ENCODE results near the gene CYSLTR2.

The CYSLTR2 gene, protein sequence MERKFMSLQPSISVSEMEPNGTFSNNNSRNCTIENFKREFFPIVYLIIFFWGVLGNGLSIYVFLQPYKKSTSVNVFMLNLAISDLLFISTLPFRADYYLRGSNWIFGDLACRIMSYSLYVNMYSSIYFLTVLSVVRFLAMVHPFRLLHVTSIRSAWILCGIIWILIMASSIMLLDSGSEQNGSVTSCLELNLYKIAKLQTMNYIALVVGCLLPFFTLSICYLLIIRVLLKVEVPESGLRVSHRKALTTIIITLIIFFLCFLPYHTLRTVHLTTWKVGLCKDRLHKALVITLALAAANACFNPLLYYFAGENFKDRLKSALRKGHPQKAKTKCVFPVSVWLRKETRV

DNA sequence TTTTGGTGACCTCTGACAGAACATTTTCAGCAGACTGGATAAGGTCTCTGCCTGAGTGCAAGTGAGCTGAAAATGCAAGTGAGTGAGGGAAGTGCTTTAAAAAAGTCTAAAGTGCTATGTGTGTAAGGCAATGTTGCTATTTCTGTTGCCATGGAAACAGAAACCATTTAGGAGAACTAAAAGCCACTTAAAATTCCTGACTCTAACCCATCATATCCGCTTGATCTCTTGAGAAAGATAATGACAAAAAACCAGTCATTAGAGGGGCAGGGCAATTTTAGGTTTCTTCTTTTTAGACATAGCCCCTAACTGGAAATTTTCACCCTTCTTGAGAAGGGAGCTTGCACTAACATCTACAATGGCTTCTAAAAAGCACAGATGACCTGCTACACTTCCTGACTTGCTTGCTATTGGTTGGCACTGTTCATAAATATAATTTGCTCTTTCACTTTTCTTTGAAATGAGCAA, at the start of gene CYSLTR2:
TSS of gene CYSLTR2 (plus strand) at position 458 of the 468 bp plus-strand sequence. CDS start 52,889 bp downstream, outside the sequence.
- TF ChIP-seq, protein P1, sequence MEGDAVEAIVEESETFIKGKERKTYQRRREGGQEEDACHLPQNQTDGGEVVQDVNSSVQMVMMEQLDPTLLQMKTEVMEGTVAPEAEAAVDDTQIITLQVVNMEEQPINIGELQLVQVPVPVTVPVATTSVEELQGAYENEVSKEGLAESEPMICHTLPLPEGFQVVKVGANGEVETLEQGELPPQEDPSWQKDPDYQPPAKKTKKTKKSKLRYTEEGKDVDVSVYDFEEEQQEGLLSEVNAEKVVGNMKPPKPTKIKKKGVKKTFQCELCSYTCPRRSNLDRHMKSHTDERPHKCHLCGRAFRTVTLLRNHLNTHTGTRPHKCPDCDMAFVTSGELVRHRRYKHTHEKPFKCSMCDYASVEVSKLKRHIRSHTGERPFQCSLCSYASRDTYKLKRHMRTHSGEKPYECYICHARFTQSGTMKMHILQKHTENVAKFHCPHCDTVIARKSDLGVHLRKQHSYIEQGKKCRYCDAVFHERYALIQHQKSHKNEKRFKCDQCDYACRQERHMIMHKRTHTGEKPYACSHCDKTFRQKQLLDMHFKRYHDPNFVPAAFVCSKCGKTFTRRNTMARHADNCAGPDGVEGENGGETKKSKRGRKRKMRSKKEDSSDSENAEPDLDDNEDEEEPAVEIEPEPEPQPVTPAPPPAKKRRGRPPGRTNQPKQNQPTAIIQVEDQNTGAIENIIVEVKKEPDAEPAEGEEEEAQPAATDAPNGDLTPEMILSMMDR (IDR thresholded peaks at IDR 0.05; ENCODE audit: control extremely low read depth, extremely low read depth, low read depth, missing control alignments), result no peak
- ChIA-PET POLR2A (no interaction called here), CTCF (no interaction called here)
- no peak for DNase-seq (ENCODE audit: extremely low spot score)

DNA sequence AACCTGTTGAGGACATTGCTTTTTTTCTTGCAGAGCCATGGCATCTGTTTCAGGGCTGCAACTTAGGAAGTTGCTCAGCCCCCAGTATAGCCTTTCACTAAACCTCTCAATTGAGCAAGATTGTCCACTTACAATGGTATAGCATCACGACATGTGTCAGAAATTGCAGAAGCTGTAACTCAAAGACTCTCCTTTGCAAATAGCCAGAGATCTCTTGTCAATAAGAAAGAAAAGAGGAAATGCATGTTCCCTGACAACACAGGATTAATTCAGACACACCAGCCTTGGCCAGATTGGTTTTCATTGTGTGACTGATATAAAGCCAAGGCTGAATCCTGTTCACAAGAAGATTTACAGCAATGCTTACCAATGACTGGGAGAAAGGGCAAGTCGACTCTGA, 38.7 kb upstream of the CYSLTR2 start:
- no peak for DNase-seq (ENCODE audit: extremely low spot score)
- ChIA-PET CTCF (interaction anchor here (1.1 kb wide), 1 partner anchor 16 kb away, joined by 4 read pairs; no protein-coding TSS in a partner anchor), POLR2A (no interaction called here)
- TF ChIP-seq, protein P1 (IDR thresholded peaks at IDR 0.05; ENCODE audit: control extremely low read depth, extremely low read depth, low read depth, missing control alignments), result no peak

DNA sequence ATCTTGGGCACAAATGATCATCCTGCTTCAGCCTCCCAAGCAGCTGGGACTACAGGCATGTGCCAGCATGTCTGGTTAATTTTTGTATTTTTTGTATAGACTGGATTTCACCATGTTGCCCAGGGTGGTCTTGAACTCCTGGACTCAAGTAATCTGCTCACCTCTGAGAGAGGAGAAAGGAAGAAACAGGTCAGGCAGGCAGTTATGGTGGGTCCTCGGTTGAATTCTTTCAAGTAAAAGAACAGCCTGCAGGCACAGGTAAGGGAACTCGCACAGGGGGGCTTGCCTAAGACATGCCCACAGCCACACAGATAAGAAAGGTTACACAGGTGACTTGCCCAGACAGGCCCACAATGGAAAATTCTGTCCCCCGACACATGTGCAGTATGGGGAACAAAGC, 34.8 kb upstream of the CYSLTR2 start:
- TF ChIP-seq, protein P1 (IDR thresholded peaks at IDR 0.05; ENCODE audit: control extremely low read depth, extremely low read depth, low read depth, missing control alignments), result no peak
- CTCF ChIA-PET, result interaction anchor here (1.3 kb wide), 1 partner anchor 26 kb away, joined by 3 read pairs; no protein-coding TSS in a partner anchor

DNA sequence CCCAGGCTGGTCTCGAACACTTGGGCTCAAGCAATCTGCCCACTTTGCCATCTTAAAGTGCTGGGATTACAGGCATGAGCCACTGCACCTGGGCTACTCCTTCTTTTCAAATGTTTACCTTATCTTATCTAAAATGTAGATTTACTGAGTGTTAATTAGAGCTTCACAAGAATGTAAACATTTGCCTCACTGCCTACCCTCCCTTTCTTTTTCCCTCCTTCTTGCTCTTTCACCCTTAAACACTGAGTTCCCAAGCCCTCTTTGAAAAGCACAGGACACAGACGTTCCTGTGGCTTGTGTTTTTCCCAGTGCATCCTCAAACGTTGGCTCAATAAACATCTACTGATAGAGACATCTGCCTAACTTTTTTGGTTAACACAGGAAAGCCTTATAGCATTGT, 32.7 kb upstream of the CYSLTR2 start:
- no peak for DNase-seq (ENCODE audit: extremely low spot score)
- ChIA-PET CTCF (no interaction called here), POLR2A (no interaction called here)
- TF ChIP-seq, protein P1 (IDR thresholded peaks at IDR 0.05; ENCODE audit: control extremely low read depth, extremely low read depth, low read depth, missing control alignments), result no peak

More for the DNA sequence above, 34.8 kb upstream of the CYSLTR2 start:
- POLR2A ChIA-PET, result no interaction called here
- DNase-seq (ENCODE audit: extremely low spot score), result no peak

DNA sequence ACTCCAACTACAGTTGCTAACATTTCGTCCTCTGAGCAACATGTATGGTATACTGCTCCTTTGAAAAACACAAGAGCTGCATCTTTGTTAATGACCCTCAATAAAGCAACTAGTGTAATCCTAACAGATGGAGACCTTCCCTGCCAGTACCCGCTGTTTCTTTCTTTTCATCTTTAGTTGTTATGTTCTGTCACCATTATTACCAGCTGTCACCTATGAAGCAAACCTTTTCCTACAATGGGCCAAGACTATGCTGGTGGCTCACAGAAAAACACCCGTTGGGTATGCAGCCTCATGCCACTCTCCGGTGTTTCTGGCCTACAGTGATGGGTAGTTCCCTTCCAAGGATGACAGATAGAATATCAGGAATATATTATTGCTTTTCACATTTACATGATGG, 29.7 kb upstream of the CYSLTR2 start:
- no peak for DNase-seq (ENCODE audit: extremely low spot score)
- CTCF ChIA-PET, result no interaction called here
- POLR2A ChIA-PET, result no interaction called here
- TF ChIP-seq, protein P1 (IDR thresholded peaks at IDR 0.05; ENCODE audit: control extremely low read depth, extremely low read depth, low read depth, missing control alignments), result no peak

DNA sequence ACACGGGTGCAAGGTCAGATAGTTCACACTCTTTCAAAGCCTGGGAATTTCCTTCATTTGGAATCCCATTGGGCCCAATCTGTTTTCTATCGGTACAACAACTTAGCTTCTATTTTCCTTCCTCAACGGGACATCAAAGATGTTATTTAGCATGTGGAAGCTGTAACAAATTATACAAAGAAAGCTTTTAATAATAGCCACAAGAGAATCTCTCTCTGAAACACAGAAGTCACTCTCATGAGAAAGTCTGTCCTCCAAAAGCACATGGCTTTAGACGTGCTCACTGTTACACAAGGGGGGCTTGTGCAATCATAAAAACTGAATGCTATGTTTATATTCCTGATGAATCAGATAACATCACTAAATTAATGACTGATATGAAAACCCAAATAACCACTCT, 28.9 kb upstream of the CYSLTR2 start:
- no peak for DNase-seq (ENCODE audit: extremely low spot score)
- POLR2A ChIA-PET, result no interaction called here
- TF ChIP-seq, protein P1 (IDR thresholded peaks at IDR 0.05; ENCODE audit: control extremely low read depth, extremely low read depth, low read depth, missing control alignments), result no peak
- CTCF ChIA-PET, result interaction anchor here (1.2 to 1.3 kb wide), 2 partner anchors 11 to 13 kb away, joined by 3 read pairs; no protein-coding TSS in a partner anchor
